Measurements from ENCODE around the gene TMEM44.

DNA sequence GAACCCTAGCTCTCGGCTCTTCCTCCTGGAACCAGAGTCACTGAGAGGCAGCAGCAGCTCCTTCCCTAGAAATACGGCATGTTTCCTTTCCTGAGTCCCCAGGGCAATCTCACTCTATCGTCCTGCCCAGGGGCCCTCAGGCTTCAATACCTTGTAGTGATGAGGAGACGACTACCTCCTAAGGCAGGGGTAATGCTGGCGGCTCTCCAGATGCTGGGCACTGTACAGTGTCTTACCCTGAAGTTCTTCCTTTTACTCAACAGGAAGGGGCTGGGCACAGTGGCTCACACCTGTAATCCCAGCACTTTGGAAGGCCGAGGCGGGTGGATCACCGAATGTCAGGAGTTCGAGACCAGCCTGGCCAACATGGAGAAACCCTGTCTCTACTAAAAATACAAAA lies 13.5 kb downstream of the TMEM44 start:
- TF ChIP-seq YY1 (IDR thresholded peaks at IDR 0.05; ENCODE audit: insufficient read depth, insufficient read length) (no peak), ZNF274 (IDR thresholded peaks at IDR 0.05; ENCODE audit: low read depth, low read length) (no peak), SUZ12 (IDR thresholded peaks at IDR 0.05; ENCODE audit: extremely low read depth, insufficient read depth, insufficient read length) (no peak)
